ENCODE measurements around the gene CDK5R1. TPM values are rescaled to one million over a fixed set of nuclear protein-coding genes. Genes with fewer than 3 reads are reported as not detected.

CDK5R1 gene
- total RNA-seq, 2 donors from 2014 or later = 0.93 to 1.3 TPM

DNA sequence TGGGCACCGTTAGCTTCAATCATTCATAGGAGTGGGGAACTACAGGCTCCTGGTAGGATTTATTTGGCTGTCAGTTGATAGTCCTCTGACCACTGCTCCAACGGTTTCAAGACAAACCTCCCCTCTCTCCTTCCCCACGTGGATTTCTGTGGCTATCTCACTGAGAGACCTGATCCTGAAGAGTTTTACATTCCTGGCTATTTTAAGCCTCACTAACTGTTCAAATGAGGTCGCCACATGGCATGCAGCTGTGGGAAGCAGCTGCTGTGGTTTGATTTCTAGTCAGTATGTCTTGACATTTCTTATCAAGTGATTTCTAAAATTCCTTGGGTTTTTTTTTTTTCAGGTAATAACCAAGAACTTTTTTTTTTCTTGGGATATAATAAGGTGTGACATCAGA lies 38.3 kb downstream of the CDK5R1 start:
- intact Hi-C loops (cut with DNase I) = no loop called here
- DNase-seq (ENCODE audit: low spot score) = no peak

GRCh38 chr17:32527146-32527545 lies 40.4 kb downstream of the CDK5R1 start:
- intact Hi-C loops (cut with DNase I) = no loop called here
- DNase-seq (ENCODE audit: low spot score) = no peak

DNA sequence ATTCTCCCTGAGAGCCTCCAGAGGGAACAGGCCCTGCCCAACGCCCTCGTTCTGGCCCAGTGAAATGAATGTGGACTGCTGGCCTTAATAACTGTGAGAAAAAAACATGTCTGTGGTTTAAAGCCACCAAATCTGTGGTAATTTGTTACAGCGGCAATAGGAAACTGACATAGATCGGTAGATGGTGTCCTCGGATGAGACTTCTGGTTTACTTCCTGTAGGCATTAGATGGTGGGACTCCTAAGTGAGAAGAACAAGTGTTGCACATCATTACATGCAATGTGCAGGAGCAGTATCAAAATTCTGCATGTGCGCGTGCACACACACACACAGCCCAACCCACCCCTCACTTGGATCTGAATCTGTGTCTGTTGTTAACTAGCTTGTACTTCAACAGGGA lies 42.0 kb downstream of the CDK5R1 start:
- intact Hi-C loops (cut with DNase I) = no loop called here
- DNase-seq (ENCODE audit: low spot score) = no peak

DNA sequence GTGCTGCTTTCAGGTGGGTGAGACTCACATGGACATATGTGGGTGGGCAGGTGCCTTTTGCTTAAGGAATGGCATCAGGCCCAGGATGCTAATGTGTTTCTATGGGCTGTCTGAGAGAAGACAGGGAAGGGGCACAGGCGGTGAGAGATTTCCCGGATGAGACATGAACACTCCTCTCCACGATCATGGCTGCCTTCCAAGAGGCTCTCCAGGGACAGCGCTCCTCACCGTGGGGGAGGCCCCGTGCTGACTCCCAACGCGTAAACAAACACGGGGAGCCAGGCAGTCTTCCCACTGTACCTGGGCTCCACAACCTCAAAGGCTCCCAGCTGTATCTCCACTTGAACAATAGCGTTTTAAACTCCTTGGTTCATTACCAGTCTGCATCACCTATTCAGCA lies 42.8 kb downstream of the CDK5R1 start:
- intact Hi-C loops (cut with DNase I) = no loop called here
- DNase-seq (ENCODE audit: low spot score) = no peak

DNA sequence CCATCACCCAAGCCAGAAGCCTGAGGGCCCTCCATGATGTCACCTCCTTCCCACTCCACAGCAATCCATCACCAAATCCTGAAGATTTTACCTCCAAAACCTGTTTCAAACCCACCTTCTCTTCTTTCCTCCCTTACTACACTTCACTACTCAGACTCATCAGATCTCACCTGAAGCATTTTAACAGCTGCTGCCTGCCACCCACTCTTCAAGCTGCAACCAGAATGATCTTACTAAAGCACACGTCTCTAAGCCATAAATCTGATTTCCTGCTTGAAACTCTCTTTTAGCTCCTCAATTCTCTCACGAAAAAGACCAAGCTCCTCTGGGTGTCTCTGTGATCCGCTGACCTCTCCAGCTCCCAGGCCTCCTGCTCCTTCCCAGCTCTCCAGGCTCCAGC lies 46.5 kb downstream of the CDK5R1 start:
- intact Hi-C loops (cut with DNase I) = no loop called here
- DNase-seq (ENCODE audit: low spot score) = no peak

DNA sequence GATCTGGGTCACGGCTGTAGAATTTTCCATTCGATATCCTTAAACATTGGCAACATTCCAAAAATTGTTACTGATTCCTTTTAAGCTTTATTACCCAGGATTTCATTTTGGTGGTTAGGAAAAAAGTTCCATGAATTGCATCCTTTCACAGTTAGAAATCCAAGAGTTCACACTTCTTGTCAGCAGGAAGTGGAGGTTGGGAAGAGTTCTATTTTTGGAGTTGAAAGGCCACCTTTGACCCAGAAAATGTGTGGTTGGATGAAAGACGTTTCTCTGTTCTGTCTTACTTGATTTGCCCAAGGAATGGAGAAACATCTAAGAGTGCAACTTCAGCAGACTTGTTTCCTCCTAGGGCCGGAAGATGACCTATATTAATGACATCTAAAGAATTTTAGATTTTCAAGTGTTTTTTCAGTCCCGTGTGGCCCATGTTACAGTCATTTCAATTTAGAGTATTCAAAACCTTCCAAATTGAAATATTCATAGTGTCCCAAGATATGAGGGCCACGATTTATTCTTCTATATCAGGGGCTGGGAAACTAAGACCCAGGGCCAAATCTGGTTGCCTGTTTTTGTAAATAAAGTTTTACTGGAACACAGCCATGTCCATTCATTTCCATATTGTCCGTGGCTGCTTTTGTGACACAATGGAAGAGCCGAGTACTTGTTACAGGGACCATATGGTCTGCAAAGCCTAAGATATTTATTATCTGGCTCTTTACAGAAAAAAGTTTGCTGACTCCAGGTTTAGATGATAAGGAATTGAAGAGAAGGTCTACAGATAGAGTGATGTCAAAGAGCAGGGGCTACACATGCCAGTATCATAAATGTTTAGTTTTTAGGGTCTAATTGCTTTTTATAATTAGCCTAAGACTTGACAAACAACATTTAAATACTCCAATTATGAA lies 50.2 kb downstream of the CDK5R1 start:
- no peak for DNase-seq (ENCODE audit: low spot score)
- intact Hi-C loops (cut with DNase I) = no loop called here

Other genes starting within 250 kb of the CDK5R1 start
- gene RHBDL3, start 221.2 kb upstream of the CDK5R1 start, total RNA-seq = under 1 TPM in 1 of 2 donors, not detected in 1; 0.86 TPM
- 10 to 100 TPM; 12.1 to 14.3 TPM for gene C17orf75, start 144.8 kb upstream of the CDK5R1 start, total RNA-seq
- 100 to 1,000 TPM; 113 TPM for gene ZNF207, start 136.8 kb upstream of the CDK5R1 start, total RNA-seq
- gene PSMD11, start 42.5 kb upstream of the CDK5R1 start, total RNA-seq = 10 to 100 TPM; 50.1 to 57.0 TPM